LNCAP (cell line): ENCODE data around the gene GBX1.

Experiments used
- TF ChIP-seq, protein P1 (sequence below): fragments of 450-650 bp; IDR thresholded peaks from 2 replicates; pipeline ENCODE4 v1.5.1; 2017; ENCODE audit warnings: mild to moderate bottlenecking

The GBX1 gene

GRCh38 chr7:151167197-151167961, at the start of gene GBX1:
Gene GBX1, minus strand, starts transcription at chr7:151167694. Its CDS starts 146 bp downstream, at chr7:151167548.
- TF ChIP-seq, protein P1, sequence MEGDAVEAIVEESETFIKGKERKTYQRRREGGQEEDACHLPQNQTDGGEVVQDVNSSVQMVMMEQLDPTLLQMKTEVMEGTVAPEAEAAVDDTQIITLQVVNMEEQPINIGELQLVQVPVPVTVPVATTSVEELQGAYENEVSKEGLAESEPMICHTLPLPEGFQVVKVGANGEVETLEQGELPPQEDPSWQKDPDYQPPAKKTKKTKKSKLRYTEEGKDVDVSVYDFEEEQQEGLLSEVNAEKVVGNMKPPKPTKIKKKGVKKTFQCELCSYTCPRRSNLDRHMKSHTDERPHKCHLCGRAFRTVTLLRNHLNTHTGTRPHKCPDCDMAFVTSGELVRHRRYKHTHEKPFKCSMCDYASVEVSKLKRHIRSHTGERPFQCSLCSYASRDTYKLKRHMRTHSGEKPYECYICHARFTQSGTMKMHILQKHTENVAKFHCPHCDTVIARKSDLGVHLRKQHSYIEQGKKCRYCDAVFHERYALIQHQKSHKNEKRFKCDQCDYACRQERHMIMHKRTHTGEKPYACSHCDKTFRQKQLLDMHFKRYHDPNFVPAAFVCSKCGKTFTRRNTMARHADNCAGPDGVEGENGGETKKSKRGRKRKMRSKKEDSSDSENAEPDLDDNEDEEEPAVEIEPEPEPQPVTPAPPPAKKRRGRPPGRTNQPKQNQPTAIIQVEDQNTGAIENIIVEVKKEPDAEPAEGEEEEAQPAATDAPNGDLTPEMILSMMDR, result 0 out of 2 replicates have a peak, but pooled peaks have one; percentile 8

- TF ChIP-seq, protein P1, result no peak
Observed at GRCh38 chr7:151215396-151215795, 47.9 kb upstream of the GBX1 start.

DNA sequence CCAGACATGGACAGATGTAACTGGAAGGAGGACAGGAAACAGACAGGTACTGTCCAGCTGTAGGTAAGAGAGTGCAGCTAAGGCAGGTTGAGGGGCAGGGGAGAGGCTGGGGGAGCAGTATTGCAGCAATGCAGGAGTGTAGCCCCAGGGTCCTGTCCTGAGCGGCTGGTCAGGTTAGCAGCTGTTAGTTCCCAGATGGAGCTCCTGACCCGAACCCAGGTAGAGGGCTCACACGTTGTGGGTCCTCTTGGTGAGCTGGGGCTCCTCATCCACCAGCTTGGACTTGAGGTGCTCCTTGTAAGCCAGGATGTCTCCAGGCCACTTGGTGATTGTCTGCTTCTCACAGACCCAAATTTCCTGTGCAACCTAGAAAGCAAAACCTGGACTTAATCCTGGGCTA, 46.3 kb upstream of the GBX1 start:
- TF ChIP-seq, protein P1, result no peak

DNA sequence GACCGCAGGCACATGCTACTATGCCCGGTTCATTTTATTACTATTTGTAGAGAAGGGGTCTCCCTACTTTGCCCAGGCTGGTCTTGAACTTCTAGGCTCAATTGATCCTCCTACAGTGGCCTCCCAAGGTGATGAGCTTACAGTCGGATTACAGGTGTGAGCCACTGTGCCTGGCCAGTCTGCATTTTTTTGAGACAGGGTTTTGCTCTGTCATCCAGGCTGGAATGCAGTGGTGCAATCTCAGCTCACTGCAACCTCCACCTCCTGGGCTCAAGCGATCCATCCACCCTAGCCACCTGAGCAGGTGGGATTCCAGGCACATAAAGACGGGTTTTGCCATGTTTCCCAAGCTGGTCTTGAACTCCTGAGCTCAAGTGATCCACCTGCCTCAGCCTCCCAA, 45.1 kb upstream of the GBX1 start:
- TF ChIP-seq, protein P1, result no peak

DNA sequence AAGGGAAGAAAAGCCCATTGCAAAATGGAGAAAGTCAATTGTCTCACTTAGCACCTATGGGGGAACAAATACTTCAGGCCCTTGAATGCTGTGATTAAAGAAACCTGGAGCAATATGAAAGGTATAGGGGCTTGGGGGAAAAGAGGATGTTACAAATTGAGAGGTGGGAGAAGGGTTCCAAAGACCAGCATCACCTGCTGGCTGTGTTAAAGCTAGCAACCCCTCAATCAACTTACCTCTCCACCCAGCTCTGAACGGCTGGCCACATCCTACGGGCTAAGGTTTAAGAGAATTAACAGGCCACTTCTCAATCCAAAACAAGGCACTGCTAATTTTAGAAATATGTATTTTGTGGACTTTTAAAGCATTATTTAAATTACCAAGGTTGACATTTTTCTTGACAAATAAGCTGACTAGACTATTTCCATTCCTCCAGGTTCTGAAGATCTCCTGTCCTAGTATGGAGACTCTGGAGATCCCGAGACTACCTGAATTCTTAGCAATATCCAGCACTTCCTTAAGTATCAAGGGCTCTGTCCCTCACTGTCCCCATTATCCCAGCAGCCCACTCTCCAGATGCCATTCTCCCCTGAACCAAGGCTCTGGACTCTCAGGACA, 43.8 kb upstream of the GBX1 start:
- TF ChIP-seq, protein P1, result no peak

GRCh38 chr7:151210087-151210854, 42.8 kb upstream of the GBX1 start, which contains the start of gene H2BK1:
Gene H2BK1, minus strand, starts transcription at chr7:151210488. Its CDS starts 170 bp downstream, at chr7:151210318.
- TF ChIP-seq, protein P1, result no peak

DNA sequence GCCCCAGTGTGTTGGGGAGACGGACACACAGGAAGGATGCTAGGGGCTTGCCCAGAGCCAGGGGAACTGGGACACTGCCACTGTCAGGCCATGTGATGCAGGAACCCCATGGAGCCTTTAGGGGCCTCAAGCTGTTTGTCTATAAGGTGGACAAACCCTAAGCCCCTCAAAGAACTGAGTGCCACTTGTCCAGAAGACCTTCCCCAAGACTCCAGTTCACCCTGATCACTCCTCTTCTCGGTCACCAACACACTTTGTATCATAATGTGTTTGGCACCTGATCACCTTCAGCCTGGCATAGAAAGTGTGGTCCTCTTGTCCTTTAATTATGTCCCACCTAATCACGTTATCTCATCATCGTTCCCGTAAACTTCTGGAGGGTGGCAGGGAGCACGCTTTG, 42.1 kb upstream of the GBX1 start:
- TF ChIP-seq, protein P1, result no peak
